Measurements from ENCODE around the gene NKX1-1.

NKX1-1 gene

GRCh38 chr4:1406394-1406980 is at the start of gene NKX1-1:
TSS of gene NKX1-1 (minus strand) at chr4:1406442. CDS start at chr4:1406442, 0 bp downstream.
- H3K4me3 ChIP-seq (ENCODE audit: low read length in 2 of 2), result no peak within 1 kb of the TSS
- H3K4me1 ChIP-seq (ENCODE audit: control insufficient read depth, insufficient read depth, low read length), result peaks cover 20% of the 10 kb centered on the region
- no peaks in the 10 kb centered on the region for H3K36me3 ChIP-seq (ENCODE audit: control insufficient read depth in 2 of 2, insufficient read depth in 2 of 2, low read length in 2 of 2)
- peaks cover 43 to 87% of the 10 kb centered on the region in 2 donors for H3K27me3 ChIP-seq (ENCODE audit: control insufficient read depth in 1 of 2, insufficient read depth in 2 of 2, low read length in 2 of 2)
- H3K9ac ChIP-seq (ENCODE audit: low read length in 2 of 2), result no peak within 1 kb of the TSS
- H3K9me3 ChIP-seq (ENCODE audit: control insufficient read depth in 2 of 2, low read length in 2 of 2), result no peaks in the 10 kb centered on the region
- H3K27ac ChIP-seq (ENCODE audit: low read length), result no peak within 1 kb of the TSS

- Histone ChIP-seq H3K4me1 (ENCODE audit: control insufficient read depth, insufficient read depth, low read length) (no peaks in the 10 kb centered on the region), H3K9me3 (ENCODE audit: control insufficient read depth in 2 of 2, low read length in 2 of 2) (peaks cover 7 to 10% of the 10 kb centered on the region in 2 donors), H3K4me3 (ENCODE audit: low read length in 2 of 2) (no peak overlapping the region), H3K9ac (ENCODE audit: low read length in 2 of 2) (no peak overlapping the region), H3K27me3 (ENCODE audit: control insufficient read depth in 1 of 2, insufficient read depth in 2 of 2, low read length in 2 of 2) (peaks cover 14 to 19% of the 10 kb centered on the region in 2 donors), H3K36me3 (ENCODE audit: control insufficient read depth in 2 of 2, insufficient read depth in 2 of 2, low read length in 2 of 2) (no peaks in the 10 kb centered on the region), H3K27ac (ENCODE audit: low read length) (no peak overlapping the region)
Measured at GRCh38 chr4:1453731-1454130, 47.5 kb upstream of the NKX1-1 start.

- no peak overlapping the region for H3K27ac ChIP-seq (ENCODE audit: low read length)
- H3K9ac ChIP-seq (ENCODE audit: low read length in 2 of 2), result no peak overlapping the region
- H3K36me3 ChIP-seq (ENCODE audit: control insufficient read depth in 2 of 2, insufficient read depth in 2 of 2, low read length in 2 of 2), result no peaks in the 10 kb centered on the region
- H3K9me3 ChIP-seq (ENCODE audit: control insufficient read depth in 2 of 2, low read length in 2 of 2), result peaks cover 6 to 7% of the 10 kb centered on the region in 2 donors
- H3K27me3 ChIP-seq (ENCODE audit: control insufficient read depth in 1 of 2, insufficient read depth in 2 of 2, low read length in 2 of 2), result peaks cover 10 to 20% of the 10 kb centered on the region in 2 donors
- no peaks in the 10 kb centered on the region for H3K4me1 ChIP-seq (ENCODE audit: control insufficient read depth, insufficient read depth, low read length)
- H3K4me3 ChIP-seq (ENCODE audit: low read length in 2 of 2), result no peak overlapping the region
Measured at GRCh38 chr4:1452431-1453051, 46.3 kb upstream of the NKX1-1 start.

- Histone ChIP-seq H3K4me1 (ENCODE audit: control insufficient read depth, insufficient read depth, low read length) (no peaks in the 10 kb centered on the region), H3K4me3 (ENCODE audit: low read length in 2 of 2) (no peak overlapping the region), H3K9ac (ENCODE audit: low read length in 2 of 2) (no peak overlapping the region), H3K9me3 (ENCODE audit: control insufficient read depth in 2 of 2, low read length in 2 of 2) (peaks cover 6 to 7% of the 10 kb centered on the region in 2 donors), H3K27ac (ENCODE audit: low read length) (no peak overlapping the region), H3K36me3 (ENCODE audit: control insufficient read depth in 2 of 2, insufficient read depth in 2 of 2, low read length in 2 of 2) (no peaks in the 10 kb centered on the region), H3K27me3 (ENCODE audit: control insufficient read depth in 1 of 2, insufficient read depth in 2 of 2, low read length in 2 of 2) (peaks cover 10 to 27% of the 10 kb centered on the region in 2 donors)
Measured at GRCh38 chr4:1451752-1452122, 45.5 kb upstream of the NKX1-1 start.

- Histone ChIP-seq H3K9me3 (ENCODE audit: control insufficient read depth in 2 of 2, low read length in 2 of 2) (peaks cover 6 to 7% of the 10 kb centered on the region in 2 donors), H3K4me1 (ENCODE audit: control insufficient read depth, insufficient read depth, low read length) (no peaks in the 10 kb centered on the region), H3K27ac (ENCODE audit: low read length) (no peak overlapping the region), H3K4me3 (ENCODE audit: low read length in 2 of 2) (no peak overlapping the region), H3K9ac (ENCODE audit: low read length in 2 of 2) (no peak overlapping the region), H3K27me3 (ENCODE audit: control insufficient read depth in 1 of 2, insufficient read depth in 2 of 2, low read length in 2 of 2) (peaks cover 10 to 27% of the 10 kb centered on the region in 2 donors), H3K36me3 (ENCODE audit: control insufficient read depth in 2 of 2, insufficient read depth in 2 of 2, low read length in 2 of 2) (no peaks in the 10 kb centered on the region)
Measured at GRCh38 chr4:1451106-1451751, 45.0 kb upstream of the NKX1-1 start.

GRCh38 chr4:1449833-1450741 is 43.8 kb upstream of the NKX1-1 start:
- H3K9me3 ChIP-seq (ENCODE audit: control insufficient read depth in 2 of 2, low read length in 2 of 2), result peaks cover 6 to 7% of the 10 kb centered on the region in 2 donors
- no peak overlapping the region for H3K27ac ChIP-seq (ENCODE audit: low read length)
- H3K36me3 ChIP-seq (ENCODE audit: control insufficient read depth in 2 of 2, insufficient read depth in 2 of 2, low read length in 2 of 2), result no peaks in the 10 kb centered on the region
- H3K9ac ChIP-seq (ENCODE audit: low read length in 2 of 2), result no peak overlapping the region
- H3K4me3 ChIP-seq (ENCODE audit: low read length in 2 of 2), result no peak overlapping the region
- peaks cover 10 to 32% of the 10 kb centered on the region in 2 donors for H3K27me3 ChIP-seq (ENCODE audit: control insufficient read depth in 1 of 2, insufficient read depth in 2 of 2, low read length in 2 of 2)
- H3K4me1 ChIP-seq (ENCODE audit: control insufficient read depth, insufficient read depth, low read length), result no peaks in the 10 kb centered on the region

- no peak overlapping the region for H3K27ac ChIP-seq (ENCODE audit: low read length)
- no peak overlapping the region for H3K9ac ChIP-seq (ENCODE audit: low read length in 2 of 2)
- H3K9me3 ChIP-seq (ENCODE audit: control insufficient read depth in 2 of 2, low read length in 2 of 2), result peaks cover 6 to 7% of the 10 kb centered on the region in 2 donors
- H3K4me1 ChIP-seq (ENCODE audit: control insufficient read depth, insufficient read depth, low read length), result no peaks in the 10 kb centered on the region
- H3K36me3 ChIP-seq (ENCODE audit: control insufficient read depth in 2 of 2, insufficient read depth in 2 of 2, low read length in 2 of 2), result no peaks in the 10 kb centered on the region
- H3K4me3 ChIP-seq (ENCODE audit: low read length in 2 of 2), result no peak overlapping the region
- peaks cover 10 to 32% of the 10 kb centered on the region in 2 donors for H3K27me3 ChIP-seq (ENCODE audit: control insufficient read depth in 1 of 2, insufficient read depth in 2 of 2, low read length in 2 of 2)
Measured at GRCh38 chr4:1449475-1449832, 43.2 kb upstream of the NKX1-1 start.

GRCh38 chr4:1448589-1449420 is 42.6 kb upstream of the NKX1-1 start:
- H3K9ac ChIP-seq (ENCODE audit: low read length in 2 of 2), result no peak overlapping the region
- H3K4me1 ChIP-seq (ENCODE audit: control insufficient read depth, insufficient read depth, low read length), result no peaks in the 10 kb centered on the region
- no peak overlapping the region for H3K4me3 ChIP-seq (ENCODE audit: low read length in 2 of 2)
- no peak overlapping the region for H3K27ac ChIP-seq (ENCODE audit: low read length)
- no peaks in the 10 kb centered on the region for H3K36me3 ChIP-seq (ENCODE audit: control insufficient read depth in 2 of 2, insufficient read depth in 2 of 2, low read length in 2 of 2)
- H3K9me3 ChIP-seq (ENCODE audit: control insufficient read depth in 2 of 2, low read length in 2 of 2), result peaks cover 4 to 7% of the 10 kb centered on the region in 2 donors
- H3K27me3 ChIP-seq (ENCODE audit: control insufficient read depth in 1 of 2, insufficient read depth in 2 of 2, low read length in 2 of 2), result peaks cover 10 to 32% of the 10 kb centered on the region in 2 donors

GRCh38 chr4:1447676-1448588 is 41.7 kb upstream of the NKX1-1 start:
- H3K27me3 ChIP-seq (ENCODE audit: control insufficient read depth in 1 of 2, insufficient read depth in 2 of 2, low read length in 2 of 2), result peaks cover 10 to 32% of the 10 kb centered on the region in 2 donors
- H3K27ac ChIP-seq (ENCODE audit: low read length), result no peak overlapping the region
- H3K36me3 ChIP-seq (ENCODE audit: control insufficient read depth in 2 of 2, insufficient read depth in 2 of 2, low read length in 2 of 2), result no peaks in the 10 kb centered on the region
- no peak overlapping the region for H3K9ac ChIP-seq (ENCODE audit: low read length in 2 of 2)
- no peaks in the 10 kb centered on the region for H3K9me3 ChIP-seq (ENCODE audit: control insufficient read depth in 2 of 2, low read length in 2 of 2)
- no peak overlapping the region for H3K4me3 ChIP-seq (ENCODE audit: low read length in 2 of 2)
- no peaks in the 10 kb centered on the region for H3K4me1 ChIP-seq (ENCODE audit: control insufficient read depth, insufficient read depth, low read length)
